HFF-Myc (cell line): Measurements from ENCODE around the gene CCDC60.

Experiments used
- DNase-seq: peaks from one replicate; pipeline ENCODE4 v3.0.0-alpha.2; 2011; ENCODE audit warnings: low read depth; ENCODE audit errors: extremely low read depth
- H3K4me3 ChIP-seq: replicated peaks from 2 replicates; pipeline ENCODE4 v1.5.1; 2011; ENCODE audit warnings: low read depth, mild to moderate bottlenecking, control low read depth, low read length
- TF ChIP-seq, protein P1 (sequence below): IDR thresholded peaks from 2 replicates; pipeline ENCODE4 v1.5.1; 2012; ENCODE audit warnings: mild to moderate bottlenecking, low read depth, low read length, control low read depth; ENCODE audit errors: missing control alignments

CCDC60 gene

DNA sequence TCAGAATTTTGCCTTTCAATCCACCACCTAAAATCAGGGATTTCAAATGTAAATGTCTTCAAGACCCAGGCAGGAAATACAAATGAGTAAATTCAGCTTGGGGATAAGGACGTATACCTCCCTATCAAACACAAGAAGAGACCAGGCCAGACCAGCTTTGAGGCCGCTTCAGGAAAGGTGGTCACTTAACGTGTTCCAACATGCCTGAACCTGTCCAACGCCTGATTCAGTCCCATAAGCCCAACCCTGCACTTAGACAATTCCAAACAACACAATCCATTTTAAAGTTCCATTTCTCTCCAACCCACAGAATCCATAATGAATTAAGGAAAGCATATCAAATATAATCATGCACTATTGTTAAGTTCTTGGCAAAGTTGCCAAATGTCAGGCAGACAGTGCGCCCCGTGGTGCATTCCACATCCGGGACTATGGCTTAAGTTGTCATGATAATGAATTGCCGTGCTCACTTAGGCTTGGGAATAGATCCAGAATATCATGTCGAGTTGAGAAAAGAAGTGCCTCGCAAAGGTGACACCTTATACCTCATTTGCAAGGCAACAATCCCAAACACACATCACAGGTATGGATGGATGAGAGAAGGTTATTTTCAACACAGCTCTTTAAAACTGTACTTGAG lies 35.5 kb downstream of the CCDC60 start:
- TF ChIP-seq, protein P1, sequence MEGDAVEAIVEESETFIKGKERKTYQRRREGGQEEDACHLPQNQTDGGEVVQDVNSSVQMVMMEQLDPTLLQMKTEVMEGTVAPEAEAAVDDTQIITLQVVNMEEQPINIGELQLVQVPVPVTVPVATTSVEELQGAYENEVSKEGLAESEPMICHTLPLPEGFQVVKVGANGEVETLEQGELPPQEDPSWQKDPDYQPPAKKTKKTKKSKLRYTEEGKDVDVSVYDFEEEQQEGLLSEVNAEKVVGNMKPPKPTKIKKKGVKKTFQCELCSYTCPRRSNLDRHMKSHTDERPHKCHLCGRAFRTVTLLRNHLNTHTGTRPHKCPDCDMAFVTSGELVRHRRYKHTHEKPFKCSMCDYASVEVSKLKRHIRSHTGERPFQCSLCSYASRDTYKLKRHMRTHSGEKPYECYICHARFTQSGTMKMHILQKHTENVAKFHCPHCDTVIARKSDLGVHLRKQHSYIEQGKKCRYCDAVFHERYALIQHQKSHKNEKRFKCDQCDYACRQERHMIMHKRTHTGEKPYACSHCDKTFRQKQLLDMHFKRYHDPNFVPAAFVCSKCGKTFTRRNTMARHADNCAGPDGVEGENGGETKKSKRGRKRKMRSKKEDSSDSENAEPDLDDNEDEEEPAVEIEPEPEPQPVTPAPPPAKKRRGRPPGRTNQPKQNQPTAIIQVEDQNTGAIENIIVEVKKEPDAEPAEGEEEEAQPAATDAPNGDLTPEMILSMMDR = no peak
- H3K4me3 ChIP-seq = no peak overlapping the region
- no peak for DNase-seq

DNA sequence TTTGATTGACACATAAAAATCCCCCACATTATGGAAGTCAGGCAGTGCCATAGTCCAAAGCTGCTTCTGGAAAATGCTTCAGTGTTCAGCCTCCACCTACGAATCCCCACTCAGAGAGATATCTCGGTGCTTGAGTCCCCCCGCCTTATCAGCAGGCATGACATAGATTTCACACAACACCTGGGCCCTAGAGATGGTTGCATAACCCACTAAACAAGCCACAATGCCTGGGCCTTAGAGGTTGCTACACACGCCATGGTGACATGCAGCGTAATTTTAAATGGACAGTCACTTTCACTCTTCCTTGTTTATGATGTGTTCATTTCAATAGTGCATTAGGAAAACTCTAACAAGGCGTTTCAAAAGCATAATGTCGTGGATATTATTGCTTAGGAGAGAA lies 38.0 kb downstream of the CCDC60 start:
- no peak for DNase-seq
- H3K4me3 ChIP-seq = no peak overlapping the region
- TF ChIP-seq, protein P1 = no peak

DNA sequence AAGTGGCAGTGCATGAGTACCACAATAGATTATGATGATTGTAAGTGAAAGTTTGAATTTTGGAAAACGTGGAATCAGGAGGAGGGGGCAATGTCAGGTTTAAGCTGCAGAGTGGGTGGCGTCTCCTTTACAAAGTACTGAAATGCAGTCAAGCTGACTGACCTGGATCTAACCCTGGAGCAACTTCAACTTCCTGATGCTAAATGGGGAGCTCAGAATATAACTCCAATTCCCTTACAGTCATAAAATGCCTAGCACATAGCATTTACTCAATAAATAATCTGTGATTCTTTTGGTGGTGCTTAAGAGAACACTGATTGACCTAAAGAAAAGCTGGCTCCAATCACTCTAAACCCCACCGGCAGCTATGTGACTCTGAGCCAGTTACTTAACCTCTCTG lies 38.5 kb downstream of the CCDC60 start:
- no peak for DNase-seq
- H3K4me3 ChIP-seq = no peak overlapping the region
- TF ChIP-seq, protein P1 = no peak

DNA sequence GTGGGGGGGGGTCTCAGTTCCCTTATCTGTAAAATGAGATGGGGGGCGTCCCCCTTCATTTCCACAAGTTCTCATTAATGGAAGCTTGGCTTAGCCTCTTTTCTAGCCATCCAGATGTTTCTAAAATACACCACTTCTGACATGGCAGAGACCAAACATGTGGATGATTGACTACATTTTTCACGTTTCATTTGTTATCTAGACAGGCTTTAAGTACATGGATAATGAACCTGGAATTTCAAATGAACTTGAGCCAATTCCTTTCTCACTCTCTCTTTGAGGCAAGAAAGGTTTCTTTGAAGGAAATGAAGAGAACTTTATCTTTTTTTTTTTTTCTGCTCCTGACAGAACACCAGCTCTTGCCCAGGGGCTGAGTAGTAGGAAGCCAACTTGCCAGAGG lies 39.1 kb downstream of the CCDC60 start:
- TF ChIP-seq, protein P1 = no peak
- DNase-seq = no peak
- no peak overlapping the region for H3K4me3 ChIP-seq

DNA sequence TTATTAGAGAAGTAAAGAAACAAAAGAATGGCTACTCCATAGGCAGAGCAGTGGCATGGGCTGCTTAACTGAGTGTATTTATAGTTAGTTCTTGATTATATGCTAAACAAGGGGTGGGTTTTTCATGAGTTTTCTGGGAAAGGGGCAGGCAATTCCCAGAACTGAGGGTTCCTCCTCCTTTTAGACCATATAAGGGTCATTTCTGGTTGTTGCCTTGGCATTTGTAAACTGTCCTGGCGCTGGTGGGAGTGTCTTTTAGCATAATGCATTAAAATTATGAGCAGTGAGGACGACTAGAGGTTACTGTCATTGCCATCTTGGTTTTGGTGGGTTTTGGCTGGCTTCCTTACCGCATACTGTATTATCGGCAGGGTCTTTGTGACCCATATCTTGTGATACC lies 40.1 kb downstream of the CCDC60 start:
- TF ChIP-seq, protein P1 = no peak
- no peak for DNase-seq
- H3K4me3 ChIP-seq = no peak overlapping the region

DNA sequence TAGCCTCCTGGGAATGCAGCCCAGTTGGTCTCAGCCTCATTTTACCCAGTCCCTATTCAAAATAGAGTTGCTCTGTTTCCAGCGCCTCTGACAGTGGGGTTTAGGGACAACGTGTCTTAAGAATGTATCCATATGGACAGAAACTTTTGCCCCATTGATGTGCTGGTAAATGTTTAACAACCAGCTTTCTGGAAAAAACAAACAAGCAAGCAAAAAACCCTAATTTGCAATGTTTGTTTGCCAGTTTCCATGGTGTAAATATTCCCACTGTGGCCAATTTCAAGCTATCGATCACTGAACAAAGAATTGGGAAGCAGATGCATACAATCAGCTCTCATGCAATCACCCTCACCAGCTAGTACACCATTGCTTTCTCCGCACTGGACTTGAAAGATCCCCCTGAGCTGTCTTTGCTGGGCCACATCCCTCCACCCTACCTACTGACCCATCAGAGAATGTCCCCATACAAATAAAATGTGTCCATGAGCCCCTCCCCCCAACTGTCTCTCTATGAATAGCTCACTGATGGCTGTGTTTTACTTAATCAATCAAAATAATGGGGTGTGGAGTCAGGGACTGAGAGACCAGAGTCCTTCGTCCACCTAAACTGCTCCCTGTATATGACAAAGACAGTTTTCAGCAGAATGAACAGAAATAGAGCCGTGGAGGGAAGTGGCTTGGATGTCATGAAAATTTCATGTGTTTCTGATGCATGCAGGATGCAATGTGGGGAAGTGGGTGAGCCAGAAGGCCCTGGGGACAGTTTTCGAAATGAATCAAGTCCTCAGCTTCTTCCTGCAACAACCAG lies 40.8 kb downstream of the CCDC60 start:
- DNase-seq = no peak
- TF ChIP-seq, protein P1 = no peak

More for the DNA sequence above, 40.8 kb downstream of the CCDC60 start:
- no peak overlapping the region for H3K4me3 ChIP-seq
